HG03064 (cell line): ENCODE data around the gene CSNK2A1.
"Not testable (repeated sequence)": the region's sequence is repeated elsewhere in the genome, so short reads cannot be mapped to it uniquely, and the experiment has no call there.

ENCODE experiments used
- ATAC-seq: cut with Tn5 transposase; IDR thresholded peaks from one replicate; pipeline ENCODE4 v1.9.1; 2021; ENCODE audit warnings: low read depth; ENCODE audit not compliant: unreplicated experiment

The CSNK2A1 gene

GRCh38 chr20:497979-498378 is 45.6 kb downstream of the CSNK2A1 start:
- ATAC-seq = no peak

GRCh38 chr20:496126-496696 is 47.4 kb downstream of the CSNK2A1 start:
- ATAC-seq = no peak

DNA sequence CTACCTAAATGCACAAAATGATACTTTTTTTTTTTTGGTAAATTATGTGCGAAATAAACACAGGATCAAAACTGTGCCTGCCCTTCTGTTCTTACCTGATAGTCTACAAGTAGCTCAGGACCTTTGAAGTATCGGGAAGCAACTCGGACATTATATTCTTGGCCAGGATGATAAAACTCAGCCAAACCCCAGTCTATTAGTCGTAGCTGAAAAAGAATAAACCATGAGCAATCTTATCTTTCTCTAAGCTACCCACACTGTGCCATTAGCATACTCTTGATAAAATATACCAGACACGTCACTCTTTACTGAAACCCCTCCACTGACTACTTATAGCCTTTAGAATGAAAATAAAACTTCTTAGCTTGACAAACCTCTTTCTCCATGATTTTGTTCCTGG is 51.4 kb downstream of the CSNK2A1 start:
- ATAC-seq = no peak

GRCh38 chr20:487655-488054 is 55.9 kb downstream of the CSNK2A1 start:
- ATAC-seq = no peak

DNA sequence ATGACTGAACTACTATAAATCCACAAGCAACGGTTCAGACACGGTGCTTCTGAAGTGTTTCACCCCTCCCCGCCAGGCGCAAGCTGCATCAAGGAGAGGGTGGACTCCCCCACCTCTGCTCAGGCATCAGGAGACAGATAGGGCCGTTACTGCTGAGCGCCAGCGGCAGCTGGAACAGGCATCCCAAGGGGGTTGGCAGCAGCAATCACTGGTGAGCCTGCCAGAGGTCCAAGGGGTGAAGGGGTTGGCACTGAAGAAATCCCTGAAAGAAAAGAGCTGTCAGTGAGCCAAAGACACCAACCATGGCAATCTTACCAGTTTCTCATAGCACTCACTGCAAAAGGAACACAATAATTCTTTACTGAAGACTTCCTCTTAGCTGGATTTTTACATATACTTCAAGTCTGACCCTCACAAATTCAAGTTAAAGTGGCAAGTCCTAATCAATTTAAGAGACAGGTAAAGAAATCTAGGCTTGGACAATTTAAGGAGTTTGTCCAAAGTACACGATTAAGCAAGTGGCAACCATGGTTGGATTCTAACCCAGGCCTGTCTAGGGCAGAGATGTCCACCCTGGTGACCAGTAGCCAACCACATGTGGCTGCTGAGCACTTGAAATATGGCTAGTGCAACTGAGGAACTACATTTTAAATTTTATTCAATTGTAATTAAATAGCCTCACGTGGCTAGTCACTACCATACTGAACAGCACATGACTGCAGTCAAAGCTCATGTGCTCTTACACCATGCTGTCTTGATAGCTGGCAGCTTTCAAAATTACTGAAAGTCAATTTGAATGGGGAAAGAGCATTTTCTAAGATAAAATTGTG is 59.6 kb downstream of the CSNK2A1 start:
- ATAC-seq = no peak

- no peak for ATAC-seq
Observed at GRCh38 chr20:481167-481566, 62.4 kb downstream of the CSNK2A1 start.

DNA sequence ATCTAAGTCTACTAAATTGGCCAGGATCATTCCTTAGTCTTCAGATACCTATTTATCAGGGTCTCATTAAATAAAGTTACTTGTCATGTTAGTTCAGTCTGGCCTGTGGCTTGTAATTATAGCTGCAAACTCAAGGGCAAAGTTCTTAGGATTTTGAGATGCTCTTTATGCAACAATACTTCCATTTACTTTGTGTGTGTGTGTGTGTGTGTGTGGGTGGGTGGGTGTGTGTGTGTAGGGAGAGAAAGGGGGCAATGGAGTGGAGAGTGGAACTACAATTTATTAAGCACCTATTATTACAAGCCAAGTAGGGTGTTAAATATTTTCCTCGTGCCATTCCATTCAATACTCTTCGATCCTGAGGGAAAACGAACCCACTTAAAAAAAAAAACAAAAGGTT is 63.5 kb downstream of the CSNK2A1 start:
- ATAC-seq = no peak

DNA sequence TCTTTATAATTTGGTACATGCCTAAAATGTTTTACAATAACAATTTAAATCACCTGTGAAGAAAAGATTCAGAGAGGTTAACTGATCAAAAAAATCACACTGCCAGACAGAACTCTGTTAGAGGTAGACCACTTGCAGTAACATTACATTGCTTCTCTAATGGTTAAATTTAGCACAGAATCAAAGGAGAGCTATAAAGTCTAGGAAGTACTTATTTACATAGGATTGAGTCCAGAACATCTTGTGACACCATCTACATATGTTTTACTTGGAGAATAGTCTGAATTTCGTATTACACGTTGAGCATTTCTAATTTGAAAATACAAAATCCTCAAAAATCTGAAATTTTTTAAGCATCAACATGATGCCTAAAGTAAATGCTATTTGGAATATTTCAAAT is 64.1 kb downstream of the CSNK2A1 start:
- ATAC-seq = no peak

DNA sequence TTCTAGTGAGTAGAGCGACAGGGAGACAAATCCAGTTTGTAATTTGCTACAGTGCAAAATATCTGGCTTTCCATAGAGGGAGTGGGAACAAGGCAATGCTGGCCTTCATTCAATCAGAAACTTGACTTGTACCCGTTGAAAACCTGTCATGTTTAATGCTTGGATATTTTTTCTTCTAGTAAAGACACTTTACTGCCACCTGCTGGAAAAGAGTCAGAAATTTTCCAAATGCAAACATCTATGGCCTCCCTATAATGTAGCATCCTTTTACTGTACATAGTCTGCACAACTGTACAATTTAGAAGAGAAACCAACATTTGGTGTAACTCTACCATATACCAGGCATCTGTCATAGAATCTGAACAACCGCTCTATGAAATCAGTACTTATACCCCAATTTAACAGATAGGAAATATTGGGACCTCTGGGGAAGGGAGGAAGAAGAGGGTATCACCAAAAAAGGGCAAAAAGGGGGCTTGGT is 64.6 kb downstream of the CSNK2A1 start:
- no peak for ATAC-seq

DNA sequence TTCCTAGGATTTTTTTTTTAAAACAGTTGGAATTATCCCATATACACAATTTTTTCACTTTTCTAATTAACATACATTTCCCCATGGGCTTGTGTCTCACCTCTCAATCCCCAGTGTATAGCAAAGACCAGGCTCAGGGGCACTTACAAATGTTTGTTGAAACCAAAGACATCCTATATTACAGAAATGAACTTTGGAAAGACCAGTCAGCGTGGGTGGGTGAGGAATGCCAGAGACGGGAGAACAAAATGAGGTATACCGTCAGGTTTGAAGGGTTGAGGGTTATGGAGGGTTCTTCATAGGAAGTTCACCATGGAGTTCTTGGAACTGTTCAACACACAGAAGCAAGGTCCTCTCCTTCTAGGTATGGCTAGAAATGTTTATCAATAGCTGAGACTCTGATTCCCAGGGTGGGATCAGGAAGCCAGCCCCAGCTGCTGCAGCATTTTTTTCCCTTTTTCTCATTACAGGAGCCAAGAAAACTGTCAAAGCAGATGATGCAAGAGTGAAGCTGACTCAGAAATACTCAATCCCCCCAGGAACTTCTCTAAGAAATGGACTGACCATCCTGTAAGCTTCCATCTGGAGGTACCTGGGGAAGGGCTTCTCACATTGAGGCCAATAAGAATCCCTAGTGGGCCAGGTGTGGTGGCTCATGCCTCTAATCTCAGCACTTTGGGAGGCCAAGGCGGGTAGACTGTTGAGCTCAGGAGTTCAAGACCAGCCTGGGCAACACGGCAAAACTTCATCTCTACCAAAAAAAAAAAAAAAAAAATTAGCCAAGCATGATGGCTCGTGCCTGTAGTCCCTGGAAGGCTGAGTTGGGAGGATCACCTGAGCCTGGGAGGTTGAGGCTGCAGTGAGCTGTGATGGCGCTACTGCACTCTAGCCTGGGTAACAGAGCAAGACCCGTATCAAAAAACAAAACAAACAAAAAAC is 65.3 kb downstream of the CSNK2A1 start:
- no peak for ATAC-seq

DNA sequence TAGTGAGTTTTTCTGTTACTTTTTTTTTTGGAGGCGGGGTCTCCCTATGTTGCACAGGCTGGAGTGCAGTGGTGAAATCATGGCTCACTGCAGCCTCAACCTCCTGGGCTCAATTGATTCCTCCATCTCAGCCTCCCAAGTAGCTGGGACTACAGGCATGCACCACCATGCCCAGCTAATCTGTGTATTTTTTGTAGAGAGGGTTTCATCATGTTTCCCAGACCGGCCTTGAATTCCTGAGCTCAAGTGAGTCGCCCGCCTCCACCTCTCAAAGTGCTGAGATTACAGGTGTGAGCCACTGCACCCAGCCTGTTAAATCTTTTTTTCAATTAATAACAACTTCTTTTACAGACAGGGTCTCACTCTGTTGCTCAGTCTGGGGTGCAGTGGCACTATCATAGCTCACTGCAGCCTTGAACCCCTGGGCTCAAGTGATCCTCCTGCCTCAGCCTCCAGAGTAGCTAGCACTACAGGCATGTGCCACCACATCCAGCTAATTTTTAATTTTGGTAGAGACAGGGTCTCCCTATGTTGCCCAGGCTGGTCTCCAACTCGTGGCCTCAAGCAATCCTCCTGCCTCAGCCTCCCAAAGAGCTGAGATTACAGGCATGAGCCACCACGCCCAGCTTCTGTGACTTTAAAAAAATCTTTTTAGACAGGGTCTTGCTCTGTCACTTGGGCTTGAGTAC is 66.9 kb downstream of the CSNK2A1 start:
- not testable (repeated sequence) for ATAC-seq

DNA sequence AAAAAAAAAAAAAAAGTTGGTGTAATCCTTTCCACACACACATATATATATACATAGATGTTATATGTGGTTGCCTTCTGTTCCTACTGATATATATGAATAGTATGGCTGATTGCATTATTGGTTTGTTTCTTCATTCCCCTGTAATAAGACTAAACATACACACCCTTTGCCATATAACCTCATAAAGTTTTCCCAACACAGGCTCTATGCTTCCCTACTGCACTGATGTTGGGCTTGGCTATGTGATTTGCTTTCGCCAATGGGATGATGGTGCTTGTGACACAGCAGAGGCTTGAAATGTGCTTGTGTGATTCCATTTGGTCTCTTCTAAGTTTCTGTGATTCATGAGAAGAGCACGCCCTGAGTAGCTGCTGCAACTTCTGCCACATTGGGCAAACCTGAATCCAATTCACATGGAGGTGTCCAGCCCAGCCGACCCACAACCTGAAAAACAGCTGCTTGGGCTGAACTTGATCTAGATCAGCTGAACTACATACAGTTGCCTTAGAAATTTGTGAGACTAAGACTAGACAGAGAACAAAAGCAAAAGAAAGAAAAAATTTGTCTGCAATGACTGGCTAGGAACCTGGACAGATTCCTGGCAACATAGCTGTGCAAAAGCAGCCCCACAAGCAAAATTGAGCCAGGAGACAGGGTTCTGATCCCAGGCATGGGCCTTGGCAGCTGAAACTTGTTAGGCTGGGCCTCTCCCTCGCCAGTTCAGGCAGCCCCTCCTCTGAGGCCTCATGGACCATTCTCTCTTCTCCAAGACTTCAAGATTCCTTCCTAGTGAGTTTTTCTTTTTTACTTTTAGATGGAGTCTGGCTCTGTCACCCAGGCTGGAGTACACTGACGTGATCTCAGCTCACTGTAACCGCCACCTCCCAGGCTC is 67.9 kb downstream of the CSNK2A1 start:
- no peak for ATAC-seq

DNA sequence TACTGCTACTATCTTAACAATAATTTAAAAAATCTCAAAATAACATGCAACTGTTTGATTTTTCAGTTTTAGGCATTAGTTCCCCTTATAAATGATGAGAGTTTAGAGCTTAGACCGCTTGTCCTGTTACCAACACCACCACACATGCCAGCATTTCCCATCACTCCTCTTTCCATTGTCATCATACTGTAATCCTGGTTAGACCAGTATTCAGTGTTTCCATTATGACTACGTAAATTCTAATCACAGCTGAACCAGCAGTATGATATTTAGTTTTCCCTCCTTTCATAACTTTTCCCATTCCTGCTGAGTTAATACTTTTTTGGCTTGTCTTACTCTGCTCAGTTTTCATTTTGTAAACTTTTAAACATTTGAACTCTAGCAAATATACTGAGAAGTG is 69.0 kb downstream of the CSNK2A1 start:
- ATAC-seq = no peak

GRCh38 chr20:472889-473292 is 70.7 kb downstream of the CSNK2A1 start:
- no peak for ATAC-seq

DNA sequence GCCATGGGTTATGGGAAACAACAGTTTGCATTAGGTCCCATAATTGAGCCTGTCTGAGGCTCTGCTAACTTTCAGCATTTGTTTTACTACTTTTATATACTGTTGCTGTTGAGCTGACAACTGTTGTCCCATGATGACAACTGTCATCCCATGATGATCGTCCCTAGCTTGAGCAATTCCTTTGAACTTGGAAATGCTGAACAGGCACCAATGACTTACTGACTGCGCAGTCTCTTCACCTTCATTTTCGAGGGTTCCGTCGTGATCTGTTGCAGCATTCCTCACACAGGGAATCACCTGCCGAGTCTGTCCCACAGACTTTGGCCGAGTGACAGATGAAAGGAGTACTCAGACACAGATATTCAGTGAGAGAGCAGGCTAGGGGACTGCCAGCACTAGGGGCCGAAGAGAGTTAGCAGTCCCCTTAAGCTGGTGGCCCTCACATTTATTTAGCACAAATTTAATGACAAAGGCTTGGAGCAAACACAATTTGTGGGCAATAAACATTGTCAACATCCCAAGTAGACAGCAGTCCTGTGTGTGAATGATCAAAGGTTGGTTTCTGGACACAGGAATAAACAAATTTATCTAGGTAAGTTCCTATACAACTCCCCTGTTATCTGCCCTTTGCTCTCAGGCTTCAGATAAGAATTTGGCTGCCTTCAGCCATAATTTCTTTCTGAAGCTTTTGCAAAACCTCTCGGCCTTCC is 71.3 kb downstream of the CSNK2A1 start:
- ATAC-seq = no peak

DNA sequence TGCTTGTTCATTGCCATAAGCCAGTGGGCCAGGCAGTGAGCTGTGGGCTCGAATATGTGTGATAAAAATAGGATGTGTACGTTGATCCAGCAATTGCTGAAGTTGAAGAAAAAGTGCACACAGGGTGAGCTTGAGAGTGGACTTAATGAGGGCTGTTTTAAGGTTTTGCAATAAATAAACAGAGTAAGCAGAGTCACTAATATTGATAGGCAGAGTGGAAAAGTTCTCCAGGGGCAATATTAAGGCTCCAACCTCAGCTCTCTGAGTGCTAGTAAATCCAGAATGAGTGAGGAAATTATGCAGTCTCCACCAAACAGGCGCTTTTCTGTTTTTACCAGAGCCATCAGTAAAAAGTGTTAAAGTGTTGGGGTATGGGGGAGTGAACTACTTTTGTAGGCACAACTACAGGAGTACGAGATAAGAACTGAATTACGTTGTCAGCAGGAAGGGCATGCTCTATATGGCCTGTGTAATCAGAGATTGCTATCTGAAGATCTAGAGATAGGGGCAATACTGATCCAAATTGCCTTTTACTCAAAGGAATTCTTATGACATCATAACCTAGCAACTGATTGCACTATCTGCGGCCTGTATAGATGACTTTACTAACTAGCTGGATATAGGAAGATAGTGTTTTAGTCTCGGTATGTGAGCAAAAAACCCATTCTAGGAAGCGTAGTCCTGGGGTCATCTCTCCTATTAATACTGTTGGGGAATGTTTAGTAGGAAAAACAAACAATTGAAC is 73.7 kb downstream of the CSNK2A1 start:
- ATAC-seq = no peak

DNA sequence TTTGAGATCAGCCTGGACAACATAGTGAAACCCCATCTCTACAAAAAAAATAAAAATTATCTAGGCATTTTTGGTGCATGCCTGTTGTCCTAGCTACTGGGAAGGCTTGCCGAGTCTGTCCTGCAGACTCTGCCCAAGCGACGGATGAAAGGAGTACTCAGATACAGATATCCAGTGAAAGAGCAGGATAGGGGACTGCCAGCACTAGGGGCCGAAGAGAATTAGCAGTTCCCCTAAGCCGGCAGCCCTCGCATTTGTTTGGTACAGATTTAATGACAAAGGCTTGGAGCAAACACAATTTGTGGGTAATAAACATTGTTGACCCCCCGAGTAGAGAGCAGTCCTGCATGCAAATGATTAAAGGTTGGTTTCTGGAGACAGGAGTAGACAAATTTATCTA is 75.8 kb downstream of the CSNK2A1 start:
- no peak for ATAC-seq
